Activated T-cell treated with anti-CD3 and anti-CD28 coated beads for 4 hours (primary cell): ENCODE data around the gene CCNL1.

Source experiments
- DNase-seq: peaks from one replicate; pipeline ENCODE4 v3.0.0-alpha.2; 2020

Gene CCNL1

GRCh38 chr3:157101486-157101885, 58.5 kb downstream of the CCNL1 start:
- no peak for DNase-seq

GRCh38 chr3:157100608-157101396, 59.1 kb downstream of the CCNL1 start:
- no peak for DNase-seq

GRCh38 chr3:157100096-157100477, 59.9 kb downstream of the CCNL1 start:
- DNase-seq: no peak

- no peak for DNase-seq
Measured at GRCh38 chr3:157099326-157100095, 60.4 kb downstream of the CCNL1 start.

- DNase-seq: no peak
Measured at GRCh38 chr3:157098823-157099185, 61.1 kb downstream of the CCNL1 start.

- DNase-seq: no peak
Measured at GRCh38 chr3:157098121-157098822, 61.7 kb downstream of the CCNL1 start.
